H1 (cell line): Measurements from ENCODE around the gene FBXO47.

ENCODE experiments used
- ATF3 ChIP-seq: IDR thresholded peaks from 2 replicates; pipeline ENCODE4 v1.6.1; 2011; ENCODE audit warnings: low read depth, mild to moderate bottlenecking, low read length; ENCODE audit not compliant: insufficient read depth
- CHD2 ChIP-seq: IDR thresholded peaks from 2 replicates; pipeline ENCODE4 v1.6.1; 2012; ENCODE audit warnings: low read length, improper control_type of control experiment
- CTCF ChIP-seq, 3 experiments: IDR thresholded peaks; 1 replicate in 2 of 3; 2 replicates in 1 of 3; pipeline versions ENCODE4 v1.5.1 to v1.6.1; 2011; ENCODE audit warnings: low read length in 3 of 3, mild to moderate bottlenecking in 3 of 3, inconsistent platforms in 2 of 3, low read depth in 1 of 3, moderate library complexity in 1 of 3; ENCODE audit not compliant: insufficient read depth in 1 of 3; ENCODE audit errors: control extremely low read depth in 1 of 3
- EP300 ChIP-seq, 2 experiments: IDR thresholded peaks; 1 replicate in 1 of 2; 2 replicates in 1 of 2; pipeline ENCODE4 v1.6.1; 2011 to 2012; ENCODE audit warnings: low read depth in 2 of 2, low read length in 2 of 2, mild to moderate bottlenecking in 2 of 2, borderline replicate concordance in 1 of 2, inconsistent platforms in 1 of 2, moderate library complexity in 1 of 2
- POLR2AphosphoS5 ChIP-seq: IDR thresholded peaks from 2 replicates; pipeline ENCODE4 v1.6.1; 2011; ENCODE audit warnings: low read depth, low read length
- RAD21 ChIP-seq, 2 experiments: IDR thresholded peaks in 1 of 2; conservative IDR thresholded peaks in 1 of 2; 2 replicates each; pipeline ENCODE4 v1.6.1; 2011; ENCODE audit warnings: low read depth in 2 of 2, low read length in 2 of 2, improper control_type of control experiment in 1 of 2, inconsistent platforms in 1 of 2, mild to moderate bottlenecking in 1 of 2, moderate library complexity in 1 of 2
- SRF ChIP-seq: IDR thresholded peaks from 2 replicates; pipeline ENCODE4 v1.6.1; 2011; ENCODE audit warnings: mild to moderate bottlenecking, low read depth, low read length, moderate library complexity

GRCh38 chr17:38894276-38894675 lies 72.9 kb downstream of the FBXO47 start:
- no peak for TF ChIP-seq SRF
- no peak for TF ChIP-seq CTCF (IDR thresholded peaks at IDR 0.05; ENCODE audit: control extremely low read depth in 1 of 3, insufficient read depth in 1 of 3, low read depth in 1 of 3, low read length in 3 of 3)
- TF ChIP-seq CHD2 = no peak
- no peak for TF ChIP-seq ATF3
- TF ChIP-seq POLR2AphosphoS5 = no peak
- TF ChIP-seq EP300 (IDR thresholded peaks at IDR 0.05; ENCODE audit: borderline replicate concordance in 1 of 2, low read depth in 2 of 2, low read length in 2 of 2) = no peak
- no peak for TF ChIP-seq RAD21 (IDR thresholded peaks at IDR 0.05 in 1 of 2, conservative IDR thresholded peaks at IDR 0.05 in 1 of 2; ENCODE audit: low read depth in 2 of 2, low read length in 2 of 2)
